OCI-LY1 (cell line): ENCODE data around the gene MYOF.

ENCODE experiments used
- H2AFZ ChIP-seq: fragments of 200-600 bp; sonication (generic), shearing (Covaris generic); 2 replicates; pipeline ENCODE4 v1.6.0; 2014; ENCODE audit warnings: antibody characterized with exemption, mild to moderate bottlenecking, low read length
- H3F3A ChIP-seq: fragments of 200-600 bp; sonication (generic), shearing (Covaris generic); 2 replicates; pipeline ENCODE4 v1.6.0; 2014; ENCODE audit warnings: mild to moderate bottlenecking, antibody characterized with exemption, low read length, moderate library complexity; ENCODE audit not compliant: insufficient read depth
- H3K27ac ChIP-seq: fragments of 200-600 bp; sonication (generic); 2 replicates; pipeline ENCODE4 v1.5.1; 2014; ENCODE audit warnings: low read length, mixed run types, mild to moderate bottlenecking, low read depth; ENCODE audit not compliant: poor library complexity, severe bottlenecking
- H3K27me3 ChIP-seq: fragments of 200-600 bp; sonication (generic); 2 replicates; pipeline ENCODE4 v1.6.0; 2014; ENCODE audit warnings: antibody characterized with exemption, mild to moderate bottlenecking, low read length, moderate library complexity; ENCODE audit not compliant: insufficient read depth
- H3K36me3 ChIP-seq: fragments of 200-600 bp; sonication (generic); 2 replicates; pipeline ENCODE4 v1.6.1; 2014; ENCODE audit warnings: mild to moderate bottlenecking, antibody characterized with exemption, low read length, moderate library complexity, mixed read lengths; ENCODE audit not compliant: insufficient read depth
- H3K4me1 ChIP-seq: fragments of 200-600 bp; sonication (generic); 2 replicates; pipeline ENCODE4 v1.5.1; 2014; ENCODE audit warnings: mild to moderate bottlenecking, low read length, moderate library complexity; ENCODE audit not compliant: insufficient read depth, severe bottlenecking
- H3K4me2 ChIP-seq: fragments of 200-600 bp; sonication (generic), shearing (Covaris generic); 2 replicates; pipeline ENCODE4 v1.6.1; 2014; ENCODE audit warnings: low read length
- H3K4me3 ChIP-seq: fragments of 200-600 bp; sonication (generic); 2 replicates; pipeline ENCODE4 v1.5.1; 2014; ENCODE audit warnings: low read length, low read depth, mild to moderate bottlenecking, mixed read lengths; ENCODE audit not compliant: poor library complexity, severe bottlenecking
- H3K79me2 ChIP-seq: fragments of 200-600 bp; shearing (Covaris generic); 2 replicates; pipeline ENCODE4 v1.6.1; 2016; ENCODE audit warnings: mixed run types, low read length, mixed read lengths; ENCODE audit not compliant: insufficient read depth
- H3K9ac ChIP-seq: fragments of 200-600 bp; sonication (generic), shearing (Covaris generic); 2 replicates; pipeline ENCODE4 v1.6.1; 2014; ENCODE audit warnings: mild to moderate bottlenecking, low read length, mixed read lengths
- H3K9me2 ChIP-seq: fragments of 200-600 bp; sonication (generic), shearing (Covaris generic); 2 replicates; pipeline ENCODE4 v1.6.1; 2014; ENCODE audit warnings: low read depth, mild to moderate bottlenecking, low read length, mixed read lengths
- H3K9me3 ChIP-seq: fragments of 200-600 bp; shearing (Covaris generic); 2 replicates; pipeline ENCODE4 v1.6.1; 2014; ENCODE audit warnings: low read length, mixed read lengths
- H4K20me1 ChIP-seq: fragments of 200-600 bp; sonication (generic), shearing (Covaris generic); 2 replicates; pipeline ENCODE4 v1.6.0; 2016; ENCODE audit warnings: mild to moderate bottlenecking, low read length; ENCODE audit not compliant: insufficient read depth
- EZH2 ChIP-seq: fragments of 200-600 bp; sonication (generic), shearing (Covaris generic); IDR thresholded peaks from 2 replicates; pipeline ENCODE4 v1.8.0; 2017; ENCODE audit warnings: borderline replicate concordance, mixed run types, mild to moderate bottlenecking, antibody characterized with exemption, low read length, moderate library complexity, mixed read lengths
- TF ChIP-seq, protein P1 (sequence below): fragments of 200-600 bp; sonication (generic), shearing (Covaris generic); IDR thresholded peaks from 2 replicates; pipeline ENCODE4 v1.5.1; 2017; ENCODE audit warnings: mild to moderate bottlenecking, antibody characterized with exemption, low read length, moderate library complexity, mixed read lengths

MYOF gene

DNA sequence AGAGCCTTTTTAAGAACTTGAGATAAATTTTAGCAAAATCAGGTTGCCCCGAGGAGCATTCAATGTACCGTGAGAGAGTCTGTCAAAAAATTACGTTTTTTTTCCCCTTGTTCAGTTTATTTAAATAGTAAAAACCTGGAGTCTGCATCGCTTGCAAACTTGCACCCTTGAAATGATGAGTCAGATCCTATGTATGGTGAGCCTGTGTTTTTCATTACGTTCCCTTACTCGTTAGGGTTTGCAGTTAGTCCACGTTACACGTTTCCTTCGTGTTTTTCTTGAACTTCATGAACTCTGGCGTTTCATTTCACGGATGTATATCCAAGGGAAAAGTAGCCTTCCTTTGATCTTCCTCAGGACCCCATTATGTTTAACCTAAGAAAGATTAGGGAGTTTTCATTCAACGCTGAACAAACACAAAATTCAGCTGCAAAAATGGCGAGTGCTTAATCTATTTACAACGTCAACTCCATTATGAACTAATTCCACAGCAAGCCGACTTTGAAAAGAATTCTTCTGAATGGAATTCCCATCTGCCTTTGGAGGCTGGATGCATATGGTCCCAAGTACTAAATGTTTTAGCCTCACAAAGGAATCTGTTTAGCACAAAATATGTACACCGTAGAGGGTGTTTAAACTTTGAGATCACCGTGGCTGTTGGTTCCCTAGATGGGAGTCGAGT lies 182.4 kb downstream of the MYOF start:
- no peaks in the 10 kb centered on the region for H3K4me1 ChIP-seq
- H3K9me2 ChIP-seq: no peaks in the 10 kb centered on the region
- H3K36me3 ChIP-seq: no peaks in the 10 kb centered on the region
- no peak for TF ChIP-seq EZH2
- TF ChIP-seq, protein P1, sequence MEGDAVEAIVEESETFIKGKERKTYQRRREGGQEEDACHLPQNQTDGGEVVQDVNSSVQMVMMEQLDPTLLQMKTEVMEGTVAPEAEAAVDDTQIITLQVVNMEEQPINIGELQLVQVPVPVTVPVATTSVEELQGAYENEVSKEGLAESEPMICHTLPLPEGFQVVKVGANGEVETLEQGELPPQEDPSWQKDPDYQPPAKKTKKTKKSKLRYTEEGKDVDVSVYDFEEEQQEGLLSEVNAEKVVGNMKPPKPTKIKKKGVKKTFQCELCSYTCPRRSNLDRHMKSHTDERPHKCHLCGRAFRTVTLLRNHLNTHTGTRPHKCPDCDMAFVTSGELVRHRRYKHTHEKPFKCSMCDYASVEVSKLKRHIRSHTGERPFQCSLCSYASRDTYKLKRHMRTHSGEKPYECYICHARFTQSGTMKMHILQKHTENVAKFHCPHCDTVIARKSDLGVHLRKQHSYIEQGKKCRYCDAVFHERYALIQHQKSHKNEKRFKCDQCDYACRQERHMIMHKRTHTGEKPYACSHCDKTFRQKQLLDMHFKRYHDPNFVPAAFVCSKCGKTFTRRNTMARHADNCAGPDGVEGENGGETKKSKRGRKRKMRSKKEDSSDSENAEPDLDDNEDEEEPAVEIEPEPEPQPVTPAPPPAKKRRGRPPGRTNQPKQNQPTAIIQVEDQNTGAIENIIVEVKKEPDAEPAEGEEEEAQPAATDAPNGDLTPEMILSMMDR: no peak
- H3K4me2 ChIP-seq: no peak overlapping the region
- H2AFZ ChIP-seq: no peak overlapping the region
- H3K9me3 ChIP-seq: no peaks in the 10 kb centered on the region
- no peak overlapping the region for H3K9ac ChIP-seq
- no peak overlapping the region for H3K27ac ChIP-seq
- no peaks in the 10 kb centered on the region for H3K27me3 ChIP-seq
- H3F3A ChIP-seq: no peaks in the 10 kb centered on the region
- no peaks in the 10 kb centered on the region for H4K20me1 ChIP-seq
- H3K79me2 ChIP-seq: no peaks in the 10 kb centered on the region
- no peak overlapping the region for H3K4me3 ChIP-seq

DNA sequence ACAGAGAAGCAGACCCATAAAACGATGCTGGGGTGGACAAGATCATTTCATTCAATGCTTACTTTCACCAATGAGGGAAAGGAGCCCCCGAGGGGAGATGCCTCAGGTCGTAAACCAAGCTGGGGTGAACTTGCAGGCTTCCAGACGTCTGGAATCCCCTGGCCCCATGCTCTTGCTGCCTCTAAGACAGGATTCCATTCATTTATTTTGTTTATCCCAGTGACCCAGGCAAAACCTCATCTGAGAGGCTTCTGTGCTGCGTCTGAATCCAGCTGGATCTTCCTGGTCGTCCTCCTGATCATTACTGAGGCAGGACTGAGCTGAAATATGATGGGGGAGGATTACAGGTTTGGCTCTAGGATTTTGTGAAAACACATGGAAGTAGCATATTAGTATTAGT lies 182.9 kb downstream of the MYOF start:
- Histone ChIP-seq H4K20me1 (no peaks in the 10 kb centered on the region), H3K27me3 (no peaks in the 10 kb centered on the region), H3K36me3 (no peaks in the 10 kb centered on the region), H3K79me2 (no peaks in the 10 kb centered on the region), H3K4me1 (no peaks in the 10 kb centered on the region), H3K4me2 (no peak overlapping the region), H2AFZ (no peak overlapping the region), H3K27ac (no peak overlapping the region), H3K9ac (no peak overlapping the region), H3F3A (no peaks in the 10 kb centered on the region), H3K9me3 (no peaks in the 10 kb centered on the region), H3K9me2 (no peaks in the 10 kb centered on the region), H3K4me3 (no peak overlapping the region)
- no peak for TF ChIP-seq EZH2
- TF ChIP-seq, protein P1: no peak

DNA sequence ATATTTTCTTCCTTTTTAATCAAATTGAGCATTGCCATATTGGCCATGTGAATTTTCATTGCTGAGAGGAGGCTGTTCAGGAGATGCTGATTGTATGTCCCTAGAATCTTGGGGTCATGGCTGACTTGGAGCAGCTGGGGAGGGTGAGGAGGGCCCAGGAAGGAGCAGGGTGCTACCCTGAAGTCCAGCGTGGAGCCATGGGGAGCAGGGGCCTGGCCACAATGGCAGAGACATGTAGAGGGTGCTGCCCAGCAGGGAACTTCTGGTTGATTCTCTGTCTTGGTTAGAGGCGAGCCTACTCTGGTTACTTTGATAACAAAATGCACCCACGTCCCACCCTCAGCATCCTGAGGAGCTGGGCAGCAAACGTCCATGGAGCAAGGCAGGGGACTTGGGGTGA lies 186.0 kb downstream of the MYOF start:
- H3K27ac ChIP-seq: no peak overlapping the region
- no peak overlapping the region for H2AFZ ChIP-seq
- no peak overlapping the region for H3K4me3 ChIP-seq
- H3F3A ChIP-seq: no peaks in the 10 kb centered on the region
- TF ChIP-seq, protein P1: no peak
- TF ChIP-seq EZH2: no peak
- H3K9ac ChIP-seq: no peak overlapping the region
- H3K27me3 ChIP-seq: no peaks in the 10 kb centered on the region
- H3K36me3 ChIP-seq: no peaks in the 10 kb centered on the region
- no peaks in the 10 kb centered on the region for H4K20me1 ChIP-seq
- H3K4me2 ChIP-seq: no peak overlapping the region
- no peaks in the 10 kb centered on the region for H3K9me3 ChIP-seq
- no peaks in the 10 kb centered on the region for H3K9me2 ChIP-seq
- no peaks in the 10 kb centered on the region for H3K79me2 ChIP-seq
- H3K4me1 ChIP-seq: no peaks in the 10 kb centered on the region
